GM12891 (cell line): Measurements from ENCODE around the gene SMYD3.

Experiments used
- PAX5 ChIP-seq: IDR thresholded peaks from 2 replicates; pipeline ENCODE4 v1.6.1; 2011; ENCODE audit warnings: low read length, moderate library complexity, mild to moderate bottlenecking; ENCODE audit not compliant: insufficient read depth, severe bottlenecking
- POLR2A ChIP-seq: IDR thresholded peaks from 2 replicates; pipeline ENCODE4 v1.6.1; 2011; ENCODE audit warnings: low read depth, low read length, control low read depth
- POLR2AphosphoS5 ChIP-seq: IDR thresholded peaks from 2 replicates; pipeline ENCODE4 v1.6.1; 2011; ENCODE audit warnings: low read depth, low read length, control low read depth
- SPI1 ChIP-seq: IDR thresholded peaks from 2 replicates; pipeline ENCODE4 v1.6.1; 2011; ENCODE audit warnings: low read depth, low read length, control low read depth
- TAF1 ChIP-seq: IDR thresholded peaks from 2 replicates; pipeline ENCODE4 v1.6.1; 2011; ENCODE audit warnings: low read depth, low read length, control low read depth

GRCh38 chr1:246317332-246318035, 189.6 kb downstream of the SMYD3 start:
- TF ChIP-seq POLR2A = no peak
- TF ChIP-seq POLR2AphosphoS5 = no peak
- no peak for TF ChIP-seq SPI1
- TF ChIP-seq TAF1 = no peak
- no peak for TF ChIP-seq PAX5
